MM.1S (cell line): ENCODE results near the gene ZCWPW2.

Source experiments
- DNase-seq: peaks from one replicate; pipeline ENCODE4 v3.0.0-alpha.2; 2015
- H2AFZ ChIP-seq: fragments of 300-600 bp; sonication (generic); 2 replicates; pipeline ENCODE4 v1.6.0; 2016; ENCODE audit warnings: antibody characterized with exemption, low read length
- H3F3A ChIP-seq: fragments of 300-600 bp; sonication (generic); 2 replicates; pipeline ENCODE4 v1.6.1; 2016; ENCODE audit warnings: mild to moderate bottlenecking, antibody characterized with exemption, low read length, moderate library complexity, mixed read lengths; ENCODE audit not compliant: insufficient read depth
- H3K27ac ChIP-seq: fragments of 300-600 bp; sonication (generic); 2 replicates; pipeline ENCODE4 v1.5.1; 2016; ENCODE audit warnings: mild to moderate bottlenecking, low read length
- H3K27me3 ChIP-seq: fragments of 300-600 bp; sonication (generic); replicated peaks from 2 replicates; pipeline ENCODE4 v1.6.0; 2016; ENCODE audit warnings: low read length; ENCODE audit not compliant: insufficient read depth
- H3K36me3 ChIP-seq: fragments of 300-600 bp; sonication (generic); replicated peaks from 2 replicates; pipeline ENCODE4 v1.6.1; 2016; ENCODE audit warnings: mild to moderate bottlenecking, low read length, mixed read lengths; ENCODE audit not compliant: insufficient read depth
- H3K4me1 ChIP-seq: fragments of 300-600 bp; sonication (generic); 2 replicates; pipeline ENCODE4 v1.6.1; 2016; ENCODE audit warnings: low read length, mixed read lengths
- H3K4me2 ChIP-seq: fragments of 300-600 bp; sonication (generic); 2 replicates; pipeline ENCODE4 v1.6.0; 2016; ENCODE audit warnings: low read depth, low read length
- H3K4me3 ChIP-seq: fragments of 300-600 bp; sonication (generic); 2 replicates; pipeline ENCODE4 v1.5.1; 2016; ENCODE audit warnings: low read length, mixed read lengths
- H3K79me2 ChIP-seq: fragments of 300-600 bp; sonication (generic); 2 replicates; pipeline ENCODE4 v1.6.1; 2016; ENCODE audit warnings: mixed run types, low read length, mixed read lengths
- H3K9ac ChIP-seq: fragments of 300-600 bp; sonication (generic); 2 replicates; pipeline ENCODE4 v1.6.1; 2016; ENCODE audit warnings: low read length, mixed read lengths
- H3K9me2 ChIP-seq: fragments of 300-600 bp; sonication (generic); replicated peaks from 2 replicates; pipeline ENCODE4 v1.6.1; 2016; ENCODE audit warnings: mild to moderate bottlenecking, low read length, mixed read lengths; ENCODE audit not compliant: insufficient read depth
- H3K9me3 ChIP-seq: fragments of 300-600 bp; sonication (generic); replicated peaks from 2 replicates; pipeline ENCODE4 v1.6.1; 2016; ENCODE audit warnings: mild to moderate bottlenecking, low read length, mixed read lengths; ENCODE audit not compliant: insufficient read depth
- H4K20me1 ChIP-seq: fragments of 300-600 bp; sonication (generic); 2 replicates; pipeline ENCODE4 v1.6.1; 2016; ENCODE audit warnings: mild to moderate bottlenecking, low read length, moderate library complexity, mixed read lengths; ENCODE audit not compliant: insufficient read depth
- CTCF ChIP-seq: fragments of 300-600 bp; sonication (generic); IDR thresholded peaks from 2 replicates; pipeline ENCODE4 v1.5.1; 2016; ENCODE audit warnings: antibody characterized with exemption, low read length, mixed read lengths
- EZH2 ChIP-seq: fragments of 300-600 bp; sonication (generic); optimal IDR thresholded peaks from 2 replicates; pipeline ENCODE3; 2017; ENCODE audit warnings: low read depth, mild to moderate bottlenecking, antibody characterized with exemption, low read length, mixed read lengths
- EZH2phosphoT487 ChIP-seq: fragments of 300-600 bp; sonication (generic); IDR thresholded peaks from 2 replicates; pipeline ENCODE4 v1.6.1; 2018; ENCODE audit warnings: antibody characterized with exemption, low read length

ZCWPW2 gene

GRCh38 chr3:28544831-28545230 is 196.3 kb downstream of the ZCWPW2 start:
- no peak for DNase-seq
- Histone ChIP-seq H3F3A (no peaks in the 10 kb centered on the region), H3K9ac (no peak overlapping the region), H3K27ac (no peak overlapping the region), H3K4me1 (no peaks in the 10 kb centered on the region), H2AFZ (no peak overlapping the region), H3K9me2 (no peaks in the 10 kb centered on the region), H3K79me2 (no peaks in the 10 kb centered on the region), H3K4me2 (no peak overlapping the region), H4K20me1 (no peaks in the 10 kb centered on the region), H3K27me3 (no peaks in the 10 kb centered on the region), H3K9me3 (no peaks in the 10 kb centered on the region), H3K36me3 (no peaks in the 10 kb centered on the region), H3K4me3 (no peak overlapping the region)
- no peak for TF ChIP-seq EZH2
- TF ChIP-seq CTCF: no peak
- no peak for TF ChIP-seq EZH2phosphoT487

- no peak for TF ChIP-seq CTCF
- no peak for TF ChIP-seq EZH2
- TF ChIP-seq EZH2phosphoT487: no peak
- Histone ChIP-seq H3K27ac (no peak overlapping the region), H3K9me3 (no peaks in the 10 kb centered on the region), H3K27me3 (no peaks in the 10 kb centered on the region), H3K4me2 (no peak overlapping the region), H3K9me2 (no peaks in the 10 kb centered on the region), H3K4me3 (no peak overlapping the region), H3K79me2 (no peaks in the 10 kb centered on the region), H3K36me3 (no peaks in the 10 kb centered on the region), H2AFZ (no peak overlapping the region), H3F3A (no peaks in the 10 kb centered on the region), H4K20me1 (no peaks in the 10 kb centered on the region), H3K9ac (no peak overlapping the region), H3K4me1 (no peaks in the 10 kb centered on the region)
- DNase-seq: no peak
Measured at GRCh38 chr3:28547677-28548076, 199.2 kb downstream of the ZCWPW2 start.

GRCh38 chr3:28553175-28553574 is 204.7 kb downstream of the ZCWPW2 start:
- H2AFZ ChIP-seq: no peak overlapping the region
- no peaks in the 10 kb centered on the region for H3K9me3 ChIP-seq
- no peak for DNase-seq
- H4K20me1 ChIP-seq: no peaks in the 10 kb centered on the region
- no peaks in the 10 kb centered on the region for H3K27me3 ChIP-seq
- no peaks in the 10 kb centered on the region for H3K36me3 ChIP-seq
- H3K4me1 ChIP-seq: no peaks in the 10 kb centered on the region
- no peaks in the 10 kb centered on the region for H3F3A ChIP-seq
- no peak overlapping the region for H3K9ac ChIP-seq
- H3K4me3 ChIP-seq: no peak overlapping the region
- no peaks in the 10 kb centered on the region for H3K9me2 ChIP-seq
- no peak overlapping the region for H3K4me2 ChIP-seq
- H3K27ac ChIP-seq: no peak overlapping the region
- TF ChIP-seq CTCF: no peak
- no peak for TF ChIP-seq EZH2
- TF ChIP-seq EZH2phosphoT487: no peak
- no peaks in the 10 kb centered on the region for H3K79me2 ChIP-seq

GRCh38 chr3:28556195-28556594 is 207.7 kb downstream of the ZCWPW2 start:
- Histone ChIP-seq H3K27ac (no peak overlapping the region), H4K20me1 (no peaks in the 10 kb centered on the region), H3F3A (no peaks in the 10 kb centered on the region), H3K4me2 (no peak overlapping the region), H2AFZ (no peak overlapping the region), H3K4me3 (no peak overlapping the region), H3K9me2 (no peaks in the 10 kb centered on the region), H3K36me3 (no peaks in the 10 kb centered on the region), H3K79me2 (no peaks in the 10 kb centered on the region), H3K4me1 (no peaks in the 10 kb centered on the region), H3K9me3 (no peaks in the 10 kb centered on the region), H3K9ac (no peak overlapping the region), H3K27me3 (no peaks in the 10 kb centered on the region)
- TF ChIP-seq EZH2: no peak
- TF ChIP-seq EZH2phosphoT487: no peak
- TF ChIP-seq CTCF: no peak
- no peak for DNase-seq
